CD4-positive, alpha-beta T cell treated with Interleukin-2 at 100 ng/mL for 4 hours (primary cell): ENCODE measurements around the gene BCKDK.
"Not testable (repeated sequence)": the region's sequence is repeated elsewhere in the genome, so short reads cannot be mapped to it uniquely, and the experiment has no call there.

Experiments
- DNase-seq: peaks from one replicate; pipeline ENCODE4 v3.0.0-alpha.2; 2020; ENCODE audit warnings: low spot score

BCKDK gene

GRCh38 chr16:31142109-31143010 lies 34.2 kb downstream of the BCKDK start:
- DNase-seq, result peak; percentile 99

DNA sequence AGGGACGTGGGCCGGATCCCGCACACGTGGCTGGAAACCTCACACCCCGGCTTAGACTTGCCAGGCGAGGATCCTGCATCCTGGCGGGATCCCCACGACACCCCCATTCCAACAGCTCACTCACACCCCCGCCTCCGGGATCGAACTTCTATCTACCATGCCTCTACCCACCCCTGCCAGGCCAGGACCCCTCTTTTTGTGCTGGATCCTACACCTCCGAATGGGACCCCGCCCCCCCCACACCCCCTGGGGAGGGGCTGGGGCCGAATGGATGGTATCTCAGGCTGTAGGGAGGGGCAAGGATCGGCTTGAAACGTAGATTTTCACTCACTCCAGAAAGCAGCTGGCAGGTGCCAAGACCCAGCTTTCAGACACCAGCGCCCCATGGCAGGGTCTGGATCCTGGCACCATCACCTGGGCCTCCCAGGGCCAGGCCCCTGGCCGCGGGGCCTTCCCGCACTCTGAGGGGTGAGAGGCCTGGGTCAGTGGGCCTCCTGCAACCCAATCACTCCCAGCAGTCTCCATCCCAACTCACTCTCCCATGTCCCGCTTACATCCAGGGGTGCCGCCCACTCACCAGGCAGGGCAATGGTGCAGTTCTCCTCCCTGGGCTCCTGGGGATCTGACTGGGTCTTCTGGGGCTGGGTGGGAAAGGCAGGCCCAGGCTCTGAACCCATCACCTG lies 35.0 kb downstream of the BCKDK start:
- DNase-seq, result no peak

GRCh38 chr16:31143694-31144148 lies 35.5 kb downstream of the BCKDK start:
- DNase-seq, result no peak

GRCh38 chr16:31144418-31144817 lies 36.2 kb downstream of the BCKDK start:
- DNase-seq, result not testable (repeated sequence)

DNA sequence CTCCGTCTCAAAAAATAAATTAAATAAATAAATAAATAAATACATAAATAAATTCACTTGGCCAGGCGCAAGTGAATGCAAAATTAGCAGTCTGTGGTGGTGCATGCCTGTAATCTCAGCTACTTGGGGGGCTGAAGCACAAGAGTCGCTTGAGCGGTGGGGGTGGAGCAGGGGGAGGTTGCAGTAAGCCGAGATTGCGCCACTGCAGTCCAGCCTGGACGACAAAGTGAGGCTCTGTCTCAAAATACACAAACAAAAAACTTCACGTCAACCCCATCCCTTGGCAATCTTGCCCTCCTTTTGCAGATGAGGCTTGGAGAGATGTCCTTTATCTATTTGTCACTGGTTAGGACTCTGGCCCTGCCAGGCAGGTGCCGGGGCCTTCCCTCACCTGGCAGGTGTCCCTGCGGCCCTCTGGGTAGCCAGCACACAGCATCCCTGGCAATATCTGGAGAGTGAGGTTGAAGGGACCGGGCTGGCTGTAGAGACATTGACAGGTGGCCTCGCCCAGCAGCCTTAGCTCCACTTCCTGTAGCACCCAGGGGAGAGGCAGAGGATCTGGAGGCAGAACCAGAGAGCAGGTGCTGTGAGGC lies 37.3 kb downstream of the BCKDK start:
- no peak for DNase-seq

DNA sequence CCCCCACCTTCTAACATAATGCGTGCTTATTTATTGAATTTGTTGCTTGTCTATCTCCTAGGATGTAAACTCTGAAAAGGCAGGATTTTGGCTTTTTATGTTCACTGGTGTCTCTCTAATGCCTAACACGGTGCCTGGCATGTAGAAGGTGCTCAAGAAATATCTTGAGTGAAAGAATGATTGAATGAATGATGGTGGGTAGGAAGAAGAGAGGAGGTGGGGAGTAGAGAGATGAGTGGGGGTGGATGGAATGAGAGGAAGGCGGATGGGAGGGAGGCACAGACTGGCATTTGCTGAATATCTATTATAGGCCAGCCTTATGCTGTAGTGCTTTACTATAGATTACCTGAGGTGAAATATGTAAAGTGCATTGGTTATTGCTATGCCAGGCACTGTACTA lies 39.4 kb downstream of the BCKDK start:
- DNase-seq, result no peak

DNA sequence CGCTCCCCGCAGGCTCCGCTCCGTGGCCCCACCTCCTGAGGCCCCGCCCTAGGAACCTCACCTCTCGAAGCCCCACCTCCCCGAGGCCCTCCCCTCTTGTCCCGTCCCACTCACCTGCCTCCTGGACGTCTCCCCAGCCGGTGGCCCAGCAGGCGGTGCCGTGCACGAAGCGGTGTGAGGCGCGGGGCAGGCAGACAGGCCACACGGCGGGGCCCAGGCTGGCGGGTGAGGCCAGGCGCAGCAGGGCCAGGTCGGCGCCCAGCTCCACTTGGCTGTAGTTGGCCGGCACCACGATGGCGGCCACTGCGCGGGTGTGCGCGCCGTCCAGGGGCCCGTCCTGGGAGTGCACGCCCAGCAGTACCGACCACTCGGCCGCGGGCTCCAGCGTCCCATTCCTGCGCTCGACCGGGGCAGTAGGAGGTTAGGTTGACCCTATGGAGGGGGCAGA lies 40.1 kb downstream of the BCKDK start:
- DNase-seq, result no peak

- no peak for DNase-seq
Measured at GRCh38 chr16:31148896-31149295, 40.7 kb downstream of the BCKDK start.

DNA sequence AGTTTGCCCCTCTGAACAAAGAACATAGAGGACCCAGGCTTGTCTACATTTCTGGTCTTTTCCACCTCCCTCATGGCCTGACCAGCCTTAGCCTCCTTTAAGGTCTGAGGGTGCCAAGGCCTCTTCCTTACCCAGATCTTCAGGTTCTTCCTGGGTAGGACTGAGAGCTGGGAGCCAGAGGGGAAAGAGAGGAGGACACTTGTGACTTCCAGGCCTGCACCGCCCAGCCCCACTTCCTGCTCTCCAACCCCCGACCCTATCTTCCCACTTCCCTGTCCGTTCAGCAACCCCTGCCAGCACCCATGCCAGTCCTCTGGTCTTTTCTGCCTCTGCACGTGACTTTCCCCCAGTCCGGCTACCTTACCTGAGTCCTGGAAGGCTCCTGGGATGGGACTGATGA lies 41.1 kb downstream of the BCKDK start:
- DNase-seq, result no peak

DNA sequence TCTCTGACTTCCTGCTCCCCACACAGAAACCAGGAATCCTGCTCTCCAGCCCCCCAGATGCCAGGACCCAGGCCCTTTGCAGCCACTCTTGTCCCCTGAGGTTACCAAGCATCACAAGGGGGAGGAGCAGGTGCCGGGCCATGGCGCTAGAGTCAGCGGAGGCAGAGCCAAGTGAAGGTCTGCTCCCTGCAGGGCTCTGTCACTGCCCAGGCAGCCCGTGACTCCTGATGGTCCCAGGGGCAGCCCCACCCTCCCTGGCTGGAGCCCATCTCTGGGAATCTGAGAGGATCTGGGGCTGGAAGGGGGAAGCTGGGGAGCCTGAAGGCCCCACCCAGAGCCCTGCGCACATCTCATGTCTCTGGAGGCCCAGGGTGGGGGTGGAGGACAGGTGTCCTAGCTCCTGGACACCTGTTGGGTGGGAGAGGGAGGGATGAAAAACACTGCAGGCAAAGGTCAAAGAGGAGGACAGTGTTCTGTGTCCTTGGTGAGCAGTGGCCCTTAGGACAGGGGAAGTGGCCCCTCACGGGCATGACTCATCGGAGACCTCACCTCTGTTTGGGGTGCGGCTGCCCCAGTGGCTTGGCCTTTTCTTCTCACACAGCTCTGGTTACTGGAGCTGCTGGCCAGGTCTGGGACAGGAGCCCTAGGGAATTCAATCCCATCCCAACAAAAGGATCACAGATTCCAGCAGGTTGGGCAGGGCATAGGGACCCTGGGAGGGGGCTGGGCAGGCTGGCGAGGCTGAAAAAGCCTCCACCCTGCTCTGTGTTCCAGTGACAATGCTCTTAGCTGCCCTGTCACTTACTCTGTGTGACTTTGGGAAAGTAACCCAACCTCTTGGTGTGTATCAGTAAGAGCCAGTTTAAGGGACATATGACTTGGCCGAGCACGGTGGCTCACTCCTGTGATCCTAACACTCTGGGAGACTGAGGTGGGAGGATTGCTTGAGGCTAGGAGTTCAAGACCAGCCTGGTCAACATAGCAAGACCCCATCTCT lies 42.0 kb downstream of the BCKDK start, which contains the start of gene PRSS36:
TSS of gene PRSS36 (minus strand) at position 173 of the 997 bp plus-strand sequence. CDS start at position 142, 31 bp downstream.
- DNase-seq, result no peak

- not testable (repeated sequence) for DNase-seq
Measured at GRCh38 chr16:31150976-31151375, 42.8 kb downstream of the BCKDK start.

GRCh38 chr16:31157136-31157535 lies 49.0 kb downstream of the BCKDK start:
- no peak for DNase-seq
